ENCODE measurements around the gene SEMA4A.

SEMA4A gene

DNA sequence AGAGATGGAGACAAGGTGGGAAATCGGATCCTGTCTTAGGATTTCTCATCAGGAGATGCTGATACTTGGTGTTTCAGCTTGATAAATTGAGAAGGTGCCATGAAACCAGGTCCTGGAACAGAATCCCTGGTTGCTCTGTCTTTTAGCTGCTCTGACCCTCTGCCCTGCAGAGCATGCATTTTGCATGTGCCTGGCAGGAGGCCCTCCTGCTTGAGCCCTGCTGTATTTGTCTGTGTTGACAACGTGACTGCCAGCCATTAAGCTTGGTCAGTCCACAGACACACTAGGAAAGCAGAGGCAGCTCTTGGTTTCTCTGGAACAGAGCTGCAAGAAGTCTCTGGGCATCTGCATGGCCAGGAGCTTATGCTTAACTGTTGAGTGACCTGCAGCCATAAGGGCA, 43.1 kb downstream of the SEMA4A start:
- H3K9ac ChIP-seq (ENCODE audit: low read depth, low read length, poor library complexity, severe bottlenecking), result peak overlapping the region; percentile 44
- no peaks in the 10 kb centered on the region for H3F3A ChIP-seq (ENCODE audit: low read depth)
- peaks cover 7% of the 10 kb centered on the region; the same call in 1 of the 2 replicates for H3K36me3 ChIP-seq (ENCODE audit: insufficient read depth, low read length)
- peaks cover 59% of the 10 kb centered on the region for H3K4me1 ChIP-seq (ENCODE audit: insufficient read depth, low read length, poor library complexity, severe bottlenecking)
- no peaks in the 10 kb centered on the region for H3K27me3 ChIP-seq (ENCODE audit: insufficient read depth, low read length, poor library complexity, severe bottlenecking)
- TF ChIP-seq, protein P1, sequence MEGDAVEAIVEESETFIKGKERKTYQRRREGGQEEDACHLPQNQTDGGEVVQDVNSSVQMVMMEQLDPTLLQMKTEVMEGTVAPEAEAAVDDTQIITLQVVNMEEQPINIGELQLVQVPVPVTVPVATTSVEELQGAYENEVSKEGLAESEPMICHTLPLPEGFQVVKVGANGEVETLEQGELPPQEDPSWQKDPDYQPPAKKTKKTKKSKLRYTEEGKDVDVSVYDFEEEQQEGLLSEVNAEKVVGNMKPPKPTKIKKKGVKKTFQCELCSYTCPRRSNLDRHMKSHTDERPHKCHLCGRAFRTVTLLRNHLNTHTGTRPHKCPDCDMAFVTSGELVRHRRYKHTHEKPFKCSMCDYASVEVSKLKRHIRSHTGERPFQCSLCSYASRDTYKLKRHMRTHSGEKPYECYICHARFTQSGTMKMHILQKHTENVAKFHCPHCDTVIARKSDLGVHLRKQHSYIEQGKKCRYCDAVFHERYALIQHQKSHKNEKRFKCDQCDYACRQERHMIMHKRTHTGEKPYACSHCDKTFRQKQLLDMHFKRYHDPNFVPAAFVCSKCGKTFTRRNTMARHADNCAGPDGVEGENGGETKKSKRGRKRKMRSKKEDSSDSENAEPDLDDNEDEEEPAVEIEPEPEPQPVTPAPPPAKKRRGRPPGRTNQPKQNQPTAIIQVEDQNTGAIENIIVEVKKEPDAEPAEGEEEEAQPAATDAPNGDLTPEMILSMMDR (conservative IDR thresholded peaks at IDR 0.05; ENCODE audit: low read length), result no peak
- no peak for TF ChIP-seq EZH2phosphoT487 (IDR thresholded peaks at IDR 0.05; ENCODE audit: borderline replicate concordance)
- H3K4me3 ChIP-seq (ENCODE audit: low read length, poor library complexity, severe bottlenecking), result peak overlapping the region; percentile 44
- H3K9me2 ChIP-seq (replicated peaks; ENCODE audit: low read depth, low read length), result no peaks in the 10 kb centered on the region
- H4K20me1 ChIP-seq (ENCODE audit: insufficient read depth, low read length, poor library complexity, severe bottlenecking), result peaks cover 16% of the 10 kb centered on the region
- H3K4me2 ChIP-seq (ENCODE audit: low read depth, low read length, poor library complexity, severe bottlenecking), result peak overlapping the region; percentile 96
- H3K79me2 ChIP-seq (ENCODE audit: insufficient read depth, low read length), result peaks cover 78% of the 10 kb centered on the region
- H3K9me3 ChIP-seq (ENCODE audit: insufficient read depth, low read depth, low read length), result no peaks in the 10 kb centered on the region
- H2AFZ ChIP-seq (ENCODE audit: low read length), result no peak overlapping the region

DNA sequence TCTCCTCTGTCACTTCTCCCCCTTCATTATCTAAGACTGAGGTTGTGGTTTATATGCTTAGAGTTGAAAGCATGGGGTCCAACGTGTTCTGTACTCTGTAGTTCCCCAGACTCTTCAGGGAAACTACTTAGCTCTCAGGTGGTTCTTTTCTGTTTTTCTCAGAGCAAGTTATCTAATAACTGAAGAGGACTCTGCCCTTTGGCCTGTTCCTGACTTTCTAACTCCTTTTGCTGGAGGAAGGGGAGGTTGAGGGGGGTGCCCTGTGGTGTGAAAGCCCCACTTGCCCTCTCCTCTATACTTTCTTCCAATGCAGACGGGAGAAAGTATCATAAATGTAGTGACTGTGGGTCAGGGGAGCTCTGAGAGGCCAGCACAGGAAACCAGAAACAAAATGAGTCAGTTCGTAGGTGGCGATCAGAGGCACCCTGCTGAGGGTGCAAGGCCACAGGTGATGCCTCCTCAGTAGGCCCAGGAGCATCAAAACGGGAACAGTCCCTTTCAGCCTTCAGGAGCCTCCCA, 45.5 kb downstream of the SEMA4A start:
- peaks cover 63% of the 10 kb centered on the region for H3K4me1 ChIP-seq (ENCODE audit: insufficient read depth, low read length, poor library complexity, severe bottlenecking)
- peaks cover 80% of the 10 kb centered on the region for H3K79me2 ChIP-seq (ENCODE audit: insufficient read depth, low read length)
- no peak for TF ChIP-seq EZH2phosphoT487 (IDR thresholded peaks at IDR 0.05; ENCODE audit: borderline replicate concordance)
- TF ChIP-seq, protein P1 (conservative IDR thresholded peaks at IDR 0.05; ENCODE audit: low read length), result no peak

GRCh38 chr1:156200044-156200443, 46.7 kb downstream of the SEMA4A start:
- Histone ChIP-seq H3F3A (ENCODE audit: low read depth) (no peaks in the 10 kb centered on the region), H3K9ac (ENCODE audit: low read depth, low read length, poor library complexity, severe bottlenecking) (peak overlapping the region; percentile 34), H3K4me3 (ENCODE audit: low read length, poor library complexity, severe bottlenecking) (peak overlapping the region; percentile 50), H3K9me3 (ENCODE audit: insufficient read depth, low read depth, low read length) (no peaks in the 10 kb centered on the region), H3K36me3 (ENCODE audit: insufficient read depth, low read length) (peaks cover 7% of the 10 kb centered on the region; the same call in 1 of the 2 replicates), H4K20me1 (ENCODE audit: insufficient read depth, low read length, poor library complexity, severe bottlenecking) (peaks cover 9% of the 10 kb centered on the region), H3K79me2 (ENCODE audit: insufficient read depth, low read length) (peaks cover 73% of the 10 kb centered on the region), H3K4me2 (ENCODE audit: low read depth, low read length, poor library complexity, severe bottlenecking) (peak overlapping the region; percentile 96), H3K4me1 (ENCODE audit: insufficient read depth, low read length, poor library complexity, severe bottlenecking) (peaks cover 63% of the 10 kb centered on the region), H3K27me3 (ENCODE audit: insufficient read depth, low read length, poor library complexity, severe bottlenecking) (no peaks in the 10 kb centered on the region), H3K9me2 (replicated peaks; ENCODE audit: low read depth, low read length) (no peaks in the 10 kb centered on the region), H2AFZ (ENCODE audit: low read length) (no peak overlapping the region)
- TF ChIP-seq, protein P1 (conservative IDR thresholded peaks at IDR 0.05; ENCODE audit: low read length), result no peak
- TF ChIP-seq EZH2phosphoT487 (IDR thresholded peaks at IDR 0.05; ENCODE audit: borderline replicate concordance), result no peak

More for the DNA sequence above, 45.5 kb downstream of the SEMA4A start:
- H3K4me3 ChIP-seq (ENCODE audit: low read length, poor library complexity, severe bottlenecking), result peak overlapping the region; percentile 33
- peak overlapping the region; percentile 96 for H3K4me2 ChIP-seq (ENCODE audit: low read depth, low read length, poor library complexity, severe bottlenecking)
- H2AFZ ChIP-seq (ENCODE audit: low read length), result no peak overlapping the region
- H3K9ac ChIP-seq (ENCODE audit: low read depth, low read length, poor library complexity, severe bottlenecking), result peak overlapping the region; percentile 46
- no peaks in the 10 kb centered on the region for H3K9me2 ChIP-seq (replicated peaks; ENCODE audit: low read depth, low read length)
- H3K9me3 ChIP-seq (ENCODE audit: insufficient read depth, low read depth, low read length), result no peaks in the 10 kb centered on the region
- H3F3A ChIP-seq (ENCODE audit: low read depth), result no peaks in the 10 kb centered on the region
- H3K36me3 ChIP-seq (ENCODE audit: insufficient read depth, low read length), result peaks cover 7% of the 10 kb centered on the region; the same call in 1 of the 2 replicates
- H4K20me1 ChIP-seq (ENCODE audit: insufficient read depth, low read length, poor library complexity, severe bottlenecking), result peaks cover 17% of the 10 kb centered on the region
- no peaks in the 10 kb centered on the region for H3K27me3 ChIP-seq (ENCODE audit: insufficient read depth, low read length, poor library complexity, severe bottlenecking)

Data from Loucy (cell line).